Vagina (tissue), 2 donors: ENCODE measurements around the gene IMPG2. TPM values are rescaled to one million over a fixed set of nuclear protein-coding genes. Genes with fewer than 3 reads are reported as not detected.

Experiments used
- DNase-seq, 2 donors: peaks; one replicate each; pipeline ENCODE4 v3.0.0-alpha.2; 2017; ENCODE audit errors: extremely low spot score in 2 of 2
- H3K27ac ChIP-seq: fragments of 200-600 bp; sonication (generic); one replicate; pipeline ENCODE4 v1.5.1; 2019
- H3K27me3 ChIP-seq: fragments of 200-600 bp; sonication (generic); one replicate; pipeline ENCODE4 v1.5.1; 2019
- H3K36me3 ChIP-seq, 2 donors: fragments of 200-600 bp; sonication (generic); one replicate each; pipeline ENCODE4 v1.5.1; 2017 to 2019
- H3K4me1 ChIP-seq: fragments of 200-600 bp; sonication (generic); one replicate; pipeline ENCODE4 v1.5.1; 2019
- H3K4me3 ChIP-seq, 2 donors: fragments of 200-600 bp; sonication (generic); 1 replicate in 1 of 2; 2 replicates in 1 of 2; pipeline ENCODE4 v1.5.1; 2016 to 2019
- H3K9me3 ChIP-seq: fragments of 200-600 bp; sonication (generic); one replicate; pipeline ENCODE4 v1.5.1; 2019
- POLR2A ChIP-seq, 2 donors: fragments of 450-650 bp; IDR thresholded peaks; one replicate each; pipeline ENCODE4 v1.6.1; 2017; ENCODE audit warnings: antibody characterized with exemption in 2 of 2, mild to moderate bottlenecking in 2 of 2, moderate library complexity in 2 of 2
- POLR2AphosphoS5 ChIP-seq, 2 donors: sonication (generic); formaldehyde crosslinking; IDR thresholded peaks; one replicate each; pipeline ENCODE4 v1.9.0; 2017; ENCODE audit warnings: antibody characterized with exemption in 2 of 2, mild to moderate bottlenecking in 2 of 2, low read depth in 1 of 2; ENCODE audit not compliant: insufficient read depth in 1 of 2
- intact Hi-C: fragments of 100-400 bp; cut with DNase I; formaldehyde crosslinking; loops from one replicate; pipeline ENCODE4 v1.15.1; 2023
- total RNA-seq: library from RNA; depleted of rRNA; stranded (reverse); fragments of >200 nt; gene quantifications from one replicate; pipeline ENCODE4 v1.2.3, GENCODE V29; 2016
- TF ChIP-seq, protein P1 (sequence below), 3 experiments: fragments of 450-650 bp in 2 of 3; fragments of 200-600 bp in 1 of 3; sonication (generic) in 1 of 3; IDR thresholded peaks; one replicate each; pipeline ENCODE4 v1.5.1; 2017 to 2019; ENCODE audit warnings: antibody characterized with exemption in 3 of 3, mild to moderate bottlenecking in 2 of 3, moderate library complexity in 2 of 3

The IMPG2 gene
- total RNA-seq, 1 donor from 2014 or later, result 0.25 TPM

DNA sequence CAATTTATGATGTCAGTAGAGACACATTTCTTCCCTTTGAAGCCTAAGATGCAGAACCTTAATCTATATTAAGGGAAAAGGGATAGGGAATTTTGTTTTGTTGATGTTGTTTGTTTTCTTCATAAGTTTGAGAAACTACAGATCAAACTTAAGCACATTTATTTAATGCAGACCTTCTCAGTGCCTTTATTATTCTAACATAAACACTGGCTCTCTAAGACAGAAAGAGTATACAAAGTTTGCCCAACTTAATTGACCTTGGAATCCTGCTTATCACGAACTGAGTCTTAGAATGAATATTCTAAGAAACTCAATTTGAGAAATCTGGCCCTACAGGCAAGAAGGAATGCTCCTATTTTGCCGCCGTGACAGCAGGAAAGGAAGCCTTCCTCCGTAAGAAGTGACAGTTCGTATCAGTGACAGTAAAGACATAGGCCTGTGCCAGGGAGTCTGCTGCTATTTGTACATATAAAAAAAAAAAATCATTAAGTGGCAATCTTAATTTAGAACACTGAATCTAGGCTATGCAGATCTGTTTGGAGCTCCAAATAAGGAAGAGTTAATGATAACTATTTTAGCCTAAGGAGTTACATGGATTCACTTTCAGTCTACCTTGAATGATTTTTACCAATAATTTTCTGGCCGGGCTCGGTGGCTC is 8.8 kb upstream of the IMPG2 start:
- Histone ChIP-seq H3K4me3 (no peak overlapping the region), H3K4me1 (no peaks in the 10 kb centered on the region), H3K9me3 (no peaks in the 10 kb centered on the region), H3K27me3 (no peaks in the 10 kb centered on the region), H3K27ac (no peak overlapping the region), H3K36me3 (peaks cover 0 to 7% of the 10 kb centered on the region in 2 donors)
- intact Hi-C loops, result no loop called here
- DNase-seq, result no peak
- TF ChIP-seq, protein P1, sequence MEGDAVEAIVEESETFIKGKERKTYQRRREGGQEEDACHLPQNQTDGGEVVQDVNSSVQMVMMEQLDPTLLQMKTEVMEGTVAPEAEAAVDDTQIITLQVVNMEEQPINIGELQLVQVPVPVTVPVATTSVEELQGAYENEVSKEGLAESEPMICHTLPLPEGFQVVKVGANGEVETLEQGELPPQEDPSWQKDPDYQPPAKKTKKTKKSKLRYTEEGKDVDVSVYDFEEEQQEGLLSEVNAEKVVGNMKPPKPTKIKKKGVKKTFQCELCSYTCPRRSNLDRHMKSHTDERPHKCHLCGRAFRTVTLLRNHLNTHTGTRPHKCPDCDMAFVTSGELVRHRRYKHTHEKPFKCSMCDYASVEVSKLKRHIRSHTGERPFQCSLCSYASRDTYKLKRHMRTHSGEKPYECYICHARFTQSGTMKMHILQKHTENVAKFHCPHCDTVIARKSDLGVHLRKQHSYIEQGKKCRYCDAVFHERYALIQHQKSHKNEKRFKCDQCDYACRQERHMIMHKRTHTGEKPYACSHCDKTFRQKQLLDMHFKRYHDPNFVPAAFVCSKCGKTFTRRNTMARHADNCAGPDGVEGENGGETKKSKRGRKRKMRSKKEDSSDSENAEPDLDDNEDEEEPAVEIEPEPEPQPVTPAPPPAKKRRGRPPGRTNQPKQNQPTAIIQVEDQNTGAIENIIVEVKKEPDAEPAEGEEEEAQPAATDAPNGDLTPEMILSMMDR (IDR thresholded peaks at IDR 0.05), result no peak
- TF ChIP-seq POLR2AphosphoS5 (IDR thresholded peaks at IDR 0.05; ENCODE audit: insufficient read depth in 1 of 2, low read depth in 1 of 2) (no peak), POLR2A (IDR thresholded peaks at IDR 0.05) (no peak)

DNA sequence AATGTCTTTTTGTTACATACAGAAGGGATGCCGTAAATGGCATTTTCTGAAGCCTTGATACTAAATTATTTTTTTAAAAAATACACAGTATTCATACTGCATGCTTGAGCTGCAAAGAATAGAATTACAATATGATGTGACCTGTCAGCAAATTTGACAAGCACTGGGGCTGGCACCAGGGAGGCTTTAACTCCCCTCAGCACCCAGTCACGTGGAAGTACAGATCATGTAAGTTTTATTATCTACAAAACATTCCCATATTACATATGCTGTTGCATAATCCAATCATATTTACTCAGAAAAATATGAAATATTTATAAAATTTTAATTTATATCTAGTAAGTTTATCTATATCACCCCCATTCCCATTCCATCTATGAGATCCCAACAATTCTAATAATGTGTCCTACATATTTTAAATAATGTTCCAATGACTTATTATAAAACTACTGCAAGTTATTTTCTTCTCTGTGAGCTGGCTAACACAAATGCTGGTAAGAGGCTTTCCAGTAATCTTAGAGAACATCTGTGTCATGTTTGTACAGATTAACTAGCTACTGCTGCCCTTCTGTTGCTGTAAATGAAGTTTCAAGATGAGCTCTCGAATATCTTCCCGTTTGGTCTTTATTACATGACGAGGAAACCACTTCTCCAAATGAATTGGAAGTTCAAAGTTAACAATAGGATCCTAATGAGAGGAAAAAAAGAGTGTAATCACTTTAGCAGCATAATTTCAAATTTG is 5.2 kb upstream of the IMPG2 start:
- no peaks in the 10 kb centered on the region for H3K4me1 ChIP-seq
- intact Hi-C loops, result no loop called here
- H3K4me3 ChIP-seq, result no peak overlapping the region
- no peak overlapping the region for H3K27ac ChIP-seq
- no peaks in the 10 kb centered on the region for H3K9me3 ChIP-seq
- H3K36me3 ChIP-seq, result peaks cover 0 to 7% of the 10 kb centered on the region in 2 donors
- TF ChIP-seq POLR2AphosphoS5 (IDR thresholded peaks at IDR 0.05; ENCODE audit: insufficient read depth in 1 of 2, low read depth in 1 of 2), result no peak
- TF ChIP-seq, protein P1 (IDR thresholded peaks at IDR 0.05), result no peak
- no peak for TF ChIP-seq POLR2A (IDR thresholded peaks at IDR 0.05)
- no peak for DNase-seq
- no peaks in the 10 kb centered on the region for H3K27me3 ChIP-seq

DNA sequence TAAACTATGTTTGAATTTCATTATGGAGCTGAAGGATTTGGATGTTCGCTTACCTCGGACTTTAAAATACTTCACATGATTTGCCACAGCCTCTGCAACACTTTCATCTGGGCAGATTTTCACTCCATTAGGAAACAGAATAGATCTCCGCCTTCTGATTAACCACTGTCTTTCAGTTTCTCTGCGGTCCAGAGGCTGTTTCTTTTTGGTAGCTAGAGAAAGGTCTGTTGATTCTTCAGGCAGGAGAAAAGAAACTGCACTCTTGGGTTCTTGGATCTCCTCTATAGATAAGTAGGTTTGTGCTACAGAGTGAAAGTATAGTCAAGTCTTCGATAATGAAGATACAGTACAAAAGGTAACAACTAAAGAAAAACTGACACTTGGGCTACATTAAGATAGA is 844 bp downstream of the IMPG2 start:
- TF ChIP-seq POLR2AphosphoS5 (IDR thresholded peaks at IDR 0.05; ENCODE audit: insufficient read depth in 1 of 2, low read depth in 1 of 2) (no peak), POLR2A (IDR thresholded peaks at IDR 0.05) (no peak)
- TF ChIP-seq, protein P1 (IDR thresholded peaks at IDR 0.05), result no peak
- H3K4me3 ChIP-seq, result no peak overlapping the region
- no peak overlapping the region for H3K27ac ChIP-seq
- H3K4me1 ChIP-seq, result no peaks in the 10 kb centered on the region
- H3K9me3 ChIP-seq, result no peaks in the 10 kb centered on the region
- H3K27me3 ChIP-seq, result no peaks in the 10 kb centered on the region
- intact Hi-C loops, result no loop called here
- H3K36me3 ChIP-seq, result no peaks in the 10 kb centered on the region
- no peak for DNase-seq

DNA sequence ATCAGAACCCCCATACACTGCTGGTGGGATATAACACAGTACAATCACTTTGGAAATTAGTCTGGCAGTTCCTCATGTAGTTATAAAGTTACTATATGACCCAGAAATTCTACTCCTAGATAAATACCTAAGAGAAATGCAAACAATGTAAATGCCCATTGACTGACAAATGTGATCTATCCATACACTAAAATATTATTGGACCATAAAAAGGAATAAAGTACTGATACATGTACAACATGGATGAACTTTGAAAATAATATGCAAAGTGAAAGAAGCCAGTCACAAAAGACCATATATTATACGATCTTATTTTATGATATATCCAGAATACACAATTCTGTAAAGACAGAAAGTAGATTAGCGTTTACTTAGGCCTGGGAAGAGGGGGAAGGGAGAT is 7.8 kb downstream of the IMPG2 start:
- no peak overlapping the region for H3K27ac ChIP-seq
- no peak overlapping the region for H3K4me3 ChIP-seq
- H3K4me1 ChIP-seq, result no peaks in the 10 kb centered on the region
- H3K27me3 ChIP-seq, result no peaks in the 10 kb centered on the region
- H3K36me3 ChIP-seq, result no peaks in the 10 kb centered on the region
- intact Hi-C loops, result no loop called here
- TF ChIP-seq POLR2AphosphoS5 (IDR thresholded peaks at IDR 0.05; ENCODE audit: insufficient read depth in 1 of 2, low read depth in 1 of 2) (no peak), POLR2A (IDR thresholded peaks at IDR 0.05) (no peak)
- TF ChIP-seq, protein P1 (IDR thresholded peaks at IDR 0.05), result no peak
- DNase-seq, result no peak
- peaks cover 4% of the 10 kb centered on the region for H3K9me3 ChIP-seq

DNA sequence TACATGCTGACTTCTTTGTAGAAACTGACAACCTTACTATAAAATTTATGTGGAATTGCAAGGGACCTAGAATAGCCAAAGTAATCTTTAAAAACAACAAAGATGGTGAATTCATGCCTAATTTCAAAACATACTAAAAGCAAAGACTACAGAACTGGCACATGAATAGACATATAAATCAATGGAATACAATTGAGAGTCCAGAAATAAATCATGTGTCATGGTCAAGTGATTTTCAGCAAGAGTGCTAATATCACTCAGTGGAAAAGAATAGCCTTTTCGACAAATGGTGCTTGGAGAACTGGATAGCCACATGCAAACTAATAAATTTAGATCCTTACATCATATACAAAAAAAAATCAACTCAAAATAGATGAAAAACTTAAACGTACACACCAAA is 8.7 kb downstream of the IMPG2 start:
- no peaks in the 10 kb centered on the region for H3K27me3 ChIP-seq
- no peak for DNase-seq
- no peak overlapping the region for H3K4me3 ChIP-seq
- H3K4me1 ChIP-seq, result no peaks in the 10 kb centered on the region
- peaks cover 4% of the 10 kb centered on the region for H3K9me3 ChIP-seq
- intact Hi-C loops, result no loop called here
- no peak overlapping the region for H3K27ac ChIP-seq
- H3K36me3 ChIP-seq, result no peaks in the 10 kb centered on the region
- TF ChIP-seq POLR2AphosphoS5 (IDR thresholded peaks at IDR 0.05; ENCODE audit: insufficient read depth in 1 of 2, low read depth in 1 of 2), result no peak
- no peak for TF ChIP-seq POLR2A (IDR thresholded peaks at IDR 0.05)
- TF ChIP-seq, protein P1 (IDR thresholded peaks at IDR 0.05), result no peak
